ENCODE data around the gene PCDHGB5.
A peak's percentile ranks its signal among the peaks of the same experiment; 100 is the strongest.
"Not testable (repeated sequence)": the region's sequence is repeated elsewhere in the genome, so short reads cannot be mapped to it uniquely, and the experiment has no call there.

PCDHGB5 gene

DNA sequence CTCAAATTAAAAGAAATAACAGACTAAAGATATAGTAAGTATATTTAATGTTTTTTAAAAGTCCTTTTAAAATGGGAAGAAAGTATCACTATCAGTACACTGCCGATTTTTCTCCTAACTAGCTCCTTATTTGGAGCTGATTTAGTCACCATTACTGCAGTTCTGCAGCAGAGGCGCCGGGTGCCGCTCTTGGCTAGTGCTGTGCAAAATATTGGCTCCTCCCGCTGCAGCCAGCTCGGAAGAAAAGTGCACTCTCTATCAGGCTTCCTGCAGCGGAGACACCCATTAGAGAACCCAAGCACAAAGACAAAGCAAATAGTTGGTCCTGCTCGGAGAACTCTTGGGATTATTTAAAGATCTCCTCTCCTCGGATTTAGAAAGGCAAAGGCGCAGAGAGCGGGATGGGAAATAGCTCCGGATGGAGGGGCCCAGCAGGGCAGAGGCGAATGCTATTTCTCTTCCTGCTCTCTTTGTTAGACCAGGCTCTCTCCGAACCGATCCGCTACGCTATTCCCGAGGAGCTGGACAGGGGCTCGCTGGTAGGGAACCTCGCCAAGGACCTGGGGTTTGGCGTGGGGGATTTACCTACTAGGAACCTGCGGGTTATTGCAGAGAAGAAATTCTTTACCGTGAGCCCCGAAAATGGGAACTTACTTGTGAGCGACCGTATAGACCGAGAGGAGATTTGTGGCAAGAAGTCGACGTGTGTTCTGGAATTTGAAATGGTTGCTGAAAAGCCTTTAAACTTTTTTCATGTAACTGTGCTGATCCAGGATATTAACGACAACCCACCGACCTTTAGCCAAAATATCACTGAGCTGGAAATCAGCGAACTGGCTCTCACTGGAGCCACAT lies 27.5 kb upstream of the PCDHGB5 start, which contains the start of gene PCDHGB3:
Gene PCDHGB3, plus strand, starts transcription at position 249 of the 855 bp plus-strand sequence. Its CDS starts 153 bp downstream, at position 402.
- peak; percentile 84 for DNase-seq (ENCODE audit: low spot score)
- TF ChIP-seq, protein P1, sequence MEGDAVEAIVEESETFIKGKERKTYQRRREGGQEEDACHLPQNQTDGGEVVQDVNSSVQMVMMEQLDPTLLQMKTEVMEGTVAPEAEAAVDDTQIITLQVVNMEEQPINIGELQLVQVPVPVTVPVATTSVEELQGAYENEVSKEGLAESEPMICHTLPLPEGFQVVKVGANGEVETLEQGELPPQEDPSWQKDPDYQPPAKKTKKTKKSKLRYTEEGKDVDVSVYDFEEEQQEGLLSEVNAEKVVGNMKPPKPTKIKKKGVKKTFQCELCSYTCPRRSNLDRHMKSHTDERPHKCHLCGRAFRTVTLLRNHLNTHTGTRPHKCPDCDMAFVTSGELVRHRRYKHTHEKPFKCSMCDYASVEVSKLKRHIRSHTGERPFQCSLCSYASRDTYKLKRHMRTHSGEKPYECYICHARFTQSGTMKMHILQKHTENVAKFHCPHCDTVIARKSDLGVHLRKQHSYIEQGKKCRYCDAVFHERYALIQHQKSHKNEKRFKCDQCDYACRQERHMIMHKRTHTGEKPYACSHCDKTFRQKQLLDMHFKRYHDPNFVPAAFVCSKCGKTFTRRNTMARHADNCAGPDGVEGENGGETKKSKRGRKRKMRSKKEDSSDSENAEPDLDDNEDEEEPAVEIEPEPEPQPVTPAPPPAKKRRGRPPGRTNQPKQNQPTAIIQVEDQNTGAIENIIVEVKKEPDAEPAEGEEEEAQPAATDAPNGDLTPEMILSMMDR (IDR thresholded peaks at IDR 0.05; ENCODE audit: extremely low read depth, insufficient read depth, missing control alignments), result peak; percentile 77
- in situ Hi-C loops (cut with MboI; ENCODE audit: low pct_unique_long_range_greater_than_20kb, low sequenced_read_pairs, unreplicated experiment), result no loop called here

DNA sequence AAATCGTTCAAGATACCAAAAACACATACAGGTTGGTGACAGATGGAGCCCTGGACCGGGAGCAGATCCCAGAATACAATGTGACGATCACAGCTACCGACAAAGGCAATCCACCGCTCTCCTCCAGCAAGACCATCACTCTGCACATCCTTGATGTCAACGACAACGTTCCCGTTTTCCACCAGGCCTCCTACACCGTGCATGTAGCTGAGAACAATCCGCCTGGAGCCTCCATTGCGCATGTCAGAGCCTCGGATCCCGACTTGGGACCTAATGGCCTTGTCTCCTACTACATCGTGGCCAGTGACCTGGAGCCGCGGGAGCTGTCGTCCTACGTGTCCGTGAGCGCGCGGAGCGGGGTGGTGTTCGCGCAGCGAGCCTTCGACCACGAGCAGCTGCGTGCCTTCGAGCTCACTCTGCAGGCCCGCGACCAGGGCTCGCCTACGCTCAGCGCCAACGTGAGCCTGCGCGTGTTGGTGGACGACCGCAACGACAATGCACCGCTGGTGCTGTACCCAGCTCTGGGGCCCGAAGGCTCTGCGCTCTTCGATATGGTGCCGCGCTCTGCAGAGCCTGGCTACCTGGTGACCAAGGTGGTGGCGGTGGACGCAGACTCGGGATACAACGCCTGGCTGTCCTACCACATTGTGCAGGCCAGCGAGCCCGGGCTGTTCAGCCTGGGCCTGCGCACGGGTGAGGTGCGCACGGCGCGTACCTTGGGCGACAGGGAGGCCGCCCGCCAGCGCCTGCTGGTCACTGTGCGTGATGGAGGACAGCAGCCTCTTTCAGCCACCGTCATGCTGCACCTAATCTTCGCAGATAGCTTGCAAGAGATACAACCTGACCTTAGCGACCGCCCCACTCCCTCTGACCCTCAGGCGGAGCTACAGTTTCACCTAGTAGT lies 25.9 kb upstream of the PCDHGB5 start:
- in situ Hi-C loops (cut with MboI; ENCODE audit: low pct_unique_long_range_greater_than_20kb, low sequenced_read_pairs, unreplicated experiment), result no loop called here
- TF ChIP-seq, protein P1 (IDR thresholded peaks at IDR 0.05; ENCODE audit: extremely low read depth, insufficient read depth, missing control alignments), result no peak
- DNase-seq (ENCODE audit: low spot score), result no peak

DNA sequence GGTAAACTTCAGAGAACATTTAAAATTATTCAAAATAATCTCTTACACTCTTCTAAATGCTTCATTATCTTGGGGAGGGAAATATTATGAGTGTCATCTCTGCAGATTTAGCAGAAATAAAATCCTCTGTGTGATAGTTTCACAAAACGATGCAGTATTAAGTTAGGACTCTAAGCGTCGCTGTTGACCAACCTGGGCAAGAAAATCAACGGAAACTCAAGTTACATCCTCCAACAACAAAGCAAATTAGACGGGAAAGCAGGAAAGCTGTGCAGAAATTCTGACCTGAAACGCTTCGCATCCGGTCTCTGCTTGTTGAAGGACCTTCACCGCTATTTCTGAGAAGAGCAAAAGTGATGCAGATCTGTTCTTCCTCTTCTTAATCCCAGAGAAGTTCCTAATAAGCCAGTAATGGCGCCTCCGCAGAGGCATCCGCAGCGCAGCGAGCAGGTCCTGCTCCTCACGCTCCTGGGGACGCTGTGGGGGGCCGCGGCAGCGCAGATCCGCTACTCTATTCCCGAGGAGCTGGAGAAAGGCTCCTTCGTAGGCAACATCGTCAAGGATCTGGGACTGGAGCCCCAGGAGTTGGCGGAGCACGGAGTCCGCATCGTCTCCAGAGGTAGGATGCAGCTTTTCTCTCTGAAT lies 24.0 kb upstream of the PCDHGB5 start, which contains the start of gene PCDHGA6:
Gene PCDHGA6, plus strand, starts transcription at position 219 of the 645 bp plus-strand sequence. Its CDS starts 193 bp downstream, at position 412.
- DNase-seq (ENCODE audit: low spot score), result no peak
- in situ Hi-C loops (cut with MboI; ENCODE audit: low pct_unique_long_range_greater_than_20kb, low sequenced_read_pairs, unreplicated experiment), result no loop called here
- TF ChIP-seq, protein P1 (IDR thresholded peaks at IDR 0.05; ENCODE audit: extremely low read depth, insufficient read depth, missing control alignments), result peak; percentile 30

DNA sequence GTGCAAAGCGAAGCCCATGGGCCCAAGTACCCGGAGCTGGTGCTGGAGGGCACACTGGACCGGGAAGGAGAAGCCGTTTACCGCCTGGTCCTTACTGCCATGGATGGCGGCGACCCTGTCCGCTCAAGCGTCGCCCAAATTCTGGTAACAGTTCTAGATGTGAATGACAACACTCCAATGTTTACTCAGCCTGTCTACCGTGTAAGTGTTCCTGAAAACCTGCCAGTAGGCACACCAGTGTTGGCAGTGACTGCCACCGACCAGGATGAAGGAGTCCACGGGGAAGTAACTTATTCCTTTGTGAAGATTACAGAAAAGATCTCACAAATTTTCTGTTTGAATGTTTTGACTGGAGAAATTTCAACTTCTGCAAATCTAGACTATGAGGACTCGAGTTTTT lies 23.1 kb upstream of the PCDHGB5 start:
- in situ Hi-C loops (cut with MboI; ENCODE audit: low pct_unique_long_range_greater_than_20kb, low sequenced_read_pairs, unreplicated experiment), result no loop called here
- TF ChIP-seq, protein P1 (IDR thresholded peaks at IDR 0.05; ENCODE audit: extremely low read depth, insufficient read depth, missing control alignments), result no peak
- DNase-seq (ENCODE audit: low spot score), result no peak

DNA sequence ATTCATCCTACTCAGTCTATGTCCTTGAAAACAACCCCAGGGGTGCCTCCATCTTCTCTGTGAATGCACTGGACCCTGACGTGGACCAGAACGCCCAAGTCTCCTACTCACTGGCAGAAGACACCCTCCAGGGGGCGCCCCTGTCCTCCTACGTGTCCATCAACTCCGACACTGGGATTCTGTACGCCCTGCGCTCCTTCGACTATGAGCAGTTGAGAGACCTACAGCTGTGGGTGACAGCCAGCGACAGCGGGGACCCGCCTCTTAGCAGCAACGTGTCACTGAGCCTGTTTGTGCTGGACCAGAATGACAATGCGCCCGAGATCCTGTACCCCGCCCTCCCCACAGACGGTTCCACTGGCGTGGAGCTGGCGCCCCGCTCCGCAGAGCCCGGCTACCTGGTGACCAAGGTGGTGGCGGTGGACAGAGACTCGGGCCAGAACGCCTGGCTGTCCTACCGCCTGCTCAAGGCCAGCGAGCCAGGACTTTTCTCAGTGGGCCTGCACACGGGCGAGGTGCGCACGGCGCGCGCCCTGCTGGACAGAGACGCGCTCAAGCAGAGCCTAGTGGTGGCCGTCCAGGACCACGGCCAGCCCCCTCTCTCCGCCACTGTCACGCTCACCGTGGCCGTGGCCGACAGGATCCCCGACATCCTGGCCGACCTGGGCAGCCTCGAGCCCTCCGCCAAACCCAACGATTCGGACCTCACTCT lies 22.1 kb upstream of the PCDHGB5 start:
- DNase-seq (ENCODE audit: low spot score); in situ Hi-C loops (cut with MboI; ENCODE audit: low pct_unique_long_range_greater_than_20kb, low sequenced_read_pairs, unreplicated experiment): not testable (repeated sequence)

DNA sequence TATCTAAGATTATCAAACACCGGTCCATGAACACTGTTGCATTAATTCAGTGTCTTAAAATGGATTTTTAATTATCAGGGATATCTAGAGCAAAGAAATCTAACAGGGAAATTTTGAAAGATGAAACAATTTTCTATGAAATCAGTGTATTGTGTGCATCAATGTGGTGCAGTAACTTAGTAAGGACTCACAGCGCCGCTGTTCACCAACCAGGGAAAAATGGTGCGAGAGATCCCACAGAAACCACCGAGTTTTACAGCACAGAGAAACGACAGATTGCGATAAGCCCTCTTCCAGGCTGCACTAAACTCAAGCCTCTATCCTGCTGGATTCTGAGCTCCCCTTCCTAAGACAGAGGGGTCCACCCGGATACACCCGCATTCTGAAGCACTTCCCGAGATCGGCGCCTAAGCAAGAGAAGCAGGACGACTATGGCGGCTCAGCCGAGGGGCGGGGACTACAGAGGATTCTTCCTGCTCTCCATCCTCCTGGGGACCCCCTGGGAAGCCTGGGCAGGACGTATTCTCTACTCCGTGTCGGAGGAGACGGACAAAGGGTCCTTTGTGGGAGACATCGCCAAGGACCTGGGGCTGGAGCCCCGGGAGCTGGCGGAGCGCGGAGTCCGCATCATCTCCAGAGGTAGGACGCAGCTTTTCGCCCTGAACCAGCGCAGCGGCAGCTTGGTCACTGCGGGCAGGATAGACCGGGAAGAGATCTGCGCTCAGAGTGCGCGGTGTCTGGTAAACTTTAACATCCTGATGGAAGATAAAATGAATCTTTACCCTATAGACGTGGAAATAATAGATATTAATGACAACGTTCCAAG lies 15.1 kb upstream of the PCDHGB5 start, which contains the start of gene PCDHGA7:
Gene PCDHGA7, plus strand, starts transcription at position 274 of the 826 bp plus-strand sequence. Its CDS starts 158 bp downstream, at position 432.
- DNase-seq (ENCODE audit: low spot score), result no peak
- TF ChIP-seq, protein P1 (IDR thresholded peaks at IDR 0.05; ENCODE audit: extremely low read depth, insufficient read depth, missing control alignments), result peak; percentile 37
- in situ Hi-C loops (cut with MboI; ENCODE audit: low pct_unique_long_range_greater_than_20kb, low sequenced_read_pairs, unreplicated experiment), result no loop called here

All from GM13977 (cell line).